ENCODE measurements around the gene FOXJ1.

- no peak for TF ChIP-seq CTCF (IDR thresholded peaks at IDR 0.05)
- TF ChIP-seq POLR2A (IDR thresholded peaks at IDR 0.05), result no peak
Observed at GRCh38 chr17:76152591-76152990, 11.5 kb upstream of the FOXJ1 start.

Data from thyroid gland (tissue), 4 donors.